Testis (tissue), 3 donors: Measurements from ENCODE around the gene PLXNA1. TPM values are rescaled to one million over a fixed set of nuclear protein-coding genes. Genes with fewer than 3 reads are reported as not detected.

ENCODE experiments used
- DNase-seq: peaks from one replicate; pipeline ENCODE4 v3.0.0-alpha.2; 2019
- H3K27ac ChIP-seq, 2 donors: fragments of 200-600 bp; sonication (generic); one replicate each; pipeline ENCODE4 v1.5.1; 2019
- H3K27me3 ChIP-seq: fragments of 200-600 bp; sonication (generic); one replicate; pipeline ENCODE4 v1.5.1; 2019
- H3K36me3 ChIP-seq: fragments of 200-600 bp; sonication (generic); one replicate; pipeline ENCODE4 v1.5.1; 2017; ENCODE audit warnings: low read depth; ENCODE audit errors: missing control alignments
- H3K4me1 ChIP-seq: fragments of 200-600 bp; sonication (generic); one replicate; pipeline ENCODE4 v1.5.1; 2019
- H3K4me3 ChIP-seq, 2 donors: fragments of 200-600 bp; sonication (generic); one replicate each; pipeline ENCODE4 v1.5.1; 2017 to 2019
- H3K9me3 ChIP-seq: fragments of 200-600 bp; sonication (generic); one replicate; pipeline ENCODE4 v1.5.1; 2017
- POLR2A ChIP-seq: fragments of 450-650 bp; IDR thresholded peaks from one replicate; pipeline ENCODE4 v1.6.1; 2017; ENCODE audit warnings: antibody characterized with exemption, mild to moderate bottlenecking, moderate library complexity
- WGBS, 2 donors: methylation state at CpG; one replicate each; pipeline ENCODE4 v1.1.5; 2018; 5-methylcytosine and 5-hydroxymethylcytosine counted together
- intact Hi-C: fragments of 100-400 bp; cut with DNase I; formaldehyde crosslinking; loops from one replicate; pipeline ENCODE4 v1.15.1; 2023; ENCODE audit warnings: low total_unique reads
- polyA plus RNA-seq: library from polyadenylated mRNA; stranded (reverse); fragments of 350-450 nt; fragmentation: Illumina TruSeq; extraction: RNeasy Lipid Tissue Mini Kit (QIAGEN cat#74804); gene quantifications from one replicate; pipeline ENCODE4 v1.2.3, GENCODE V29; 2014; ENCODE audit warnings: low read depth, low replicate concordance; ENCODE audit not compliant: insufficient read depth
- total RNA-seq, 2 donors: library from RNA; depleted of rRNA; stranded (reverse); fragments of >200 nt; gene quantifications; one replicate each; pipeline ENCODE4 v1.2.3, GENCODE V29; 2016
- TF ChIP-seq, protein P1 (sequence below), 3 experiments: fragments of 450-650 bp in 2 of 3; fragments of 200-600 bp in 1 of 3; sonication (generic) in 1 of 3; IDR thresholded peaks; one replicate each; pipeline ENCODE4 v1.5.1; 2016 to 2019; ENCODE audit warnings: antibody characterized with exemption in 3 of 3, mild to moderate bottlenecking in 2 of 3, moderate library complexity in 1 of 3

PLXNA1 gene
- total and polyA plus RNA-seq, 3 donors from 2014 or later: 29.3 to 79.7 (median 65.8) TPM

DNA sequence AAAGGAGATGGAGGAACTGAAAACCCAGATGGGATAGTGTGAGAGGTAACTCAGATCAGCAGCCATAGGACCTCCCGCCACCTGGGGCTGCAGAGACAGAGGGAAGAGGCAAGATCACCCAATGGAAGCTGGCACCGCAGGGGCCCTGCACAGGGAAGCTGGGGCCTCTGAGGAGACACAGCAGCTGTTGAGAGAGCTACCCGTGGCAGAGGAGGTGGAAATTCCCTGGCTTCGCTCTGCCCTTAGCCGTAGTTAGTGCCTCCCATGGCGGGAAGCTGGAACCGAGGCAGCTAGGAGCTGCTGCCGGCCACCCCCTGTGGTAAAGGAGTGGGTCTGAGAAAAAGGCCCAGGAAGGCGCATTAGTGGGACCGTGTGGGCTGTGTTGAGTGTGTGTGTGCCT is 18.0 kb upstream of the PLXNA1 start:
- no peak for DNase-seq
- Histone ChIP-seq H3K27me3 (no peaks in the 10 kb centered on the region), H3K4me1 (peaks cover 26% of the 10 kb centered on the region), H3K27ac (no peak overlapping the region), H3K36me3 (no peaks in the 10 kb centered on the region), H3K9me3 (no peaks in the 10 kb centered on the region), H3K4me3 (no peak overlapping the region)
- 84 to 94% methylated on average over 10 of the region's 10 CpGs for WGBS, 2 donors
- intact Hi-C loops: no loop called here
- TF ChIP-seq, protein P1, sequence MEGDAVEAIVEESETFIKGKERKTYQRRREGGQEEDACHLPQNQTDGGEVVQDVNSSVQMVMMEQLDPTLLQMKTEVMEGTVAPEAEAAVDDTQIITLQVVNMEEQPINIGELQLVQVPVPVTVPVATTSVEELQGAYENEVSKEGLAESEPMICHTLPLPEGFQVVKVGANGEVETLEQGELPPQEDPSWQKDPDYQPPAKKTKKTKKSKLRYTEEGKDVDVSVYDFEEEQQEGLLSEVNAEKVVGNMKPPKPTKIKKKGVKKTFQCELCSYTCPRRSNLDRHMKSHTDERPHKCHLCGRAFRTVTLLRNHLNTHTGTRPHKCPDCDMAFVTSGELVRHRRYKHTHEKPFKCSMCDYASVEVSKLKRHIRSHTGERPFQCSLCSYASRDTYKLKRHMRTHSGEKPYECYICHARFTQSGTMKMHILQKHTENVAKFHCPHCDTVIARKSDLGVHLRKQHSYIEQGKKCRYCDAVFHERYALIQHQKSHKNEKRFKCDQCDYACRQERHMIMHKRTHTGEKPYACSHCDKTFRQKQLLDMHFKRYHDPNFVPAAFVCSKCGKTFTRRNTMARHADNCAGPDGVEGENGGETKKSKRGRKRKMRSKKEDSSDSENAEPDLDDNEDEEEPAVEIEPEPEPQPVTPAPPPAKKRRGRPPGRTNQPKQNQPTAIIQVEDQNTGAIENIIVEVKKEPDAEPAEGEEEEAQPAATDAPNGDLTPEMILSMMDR (IDR thresholded peaks at IDR 0.05): no peak
- no peak for TF ChIP-seq POLR2A

DNA sequence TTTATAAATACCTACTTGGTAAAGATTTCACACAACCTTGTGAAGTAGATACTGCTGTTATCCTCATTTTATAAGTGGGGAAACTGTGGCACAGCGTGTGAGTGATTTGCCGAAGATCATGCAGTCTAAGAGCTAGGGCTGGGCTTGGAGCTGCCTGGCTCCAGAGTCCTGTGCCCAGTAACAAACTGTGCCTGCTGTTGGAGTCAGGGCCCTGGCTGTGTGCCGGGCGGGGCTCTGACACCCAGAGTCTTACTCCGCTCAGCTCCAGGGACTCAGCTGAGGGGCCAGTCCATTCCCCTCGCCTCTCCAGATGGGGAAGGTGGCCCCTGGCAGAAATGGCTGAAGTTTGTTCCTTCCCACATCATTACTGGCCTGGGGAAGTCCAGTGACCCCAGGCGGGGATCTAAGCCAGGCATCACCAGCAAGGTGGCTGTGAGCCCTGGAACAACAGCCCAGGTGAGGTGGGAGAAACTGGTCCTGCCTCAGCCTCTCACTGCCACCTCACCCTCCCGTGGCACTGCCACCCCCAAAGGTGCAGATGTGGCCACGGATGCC is 17.3 kb upstream of the PLXNA1 start:
- Histone ChIP-seq H3K4me1 (peaks cover 21% of the 10 kb centered on the region), H3K27me3 (no peaks in the 10 kb centered on the region), H3K9me3 (no peaks in the 10 kb centered on the region), H3K27ac (no peak overlapping the region), H3K36me3 (no peaks in the 10 kb centered on the region), H3K4me3 (no peak overlapping the region)
- no peak for DNase-seq
- 88% methylated on average over 7 to 9 of the region's 9 CpGs for WGBS, 2 donors
- TF ChIP-seq POLR2A: no peak
- TF ChIP-seq, protein P1 (IDR thresholded peaks at IDR 0.05): no peak
- intact Hi-C loops: no loop called here

DNA sequence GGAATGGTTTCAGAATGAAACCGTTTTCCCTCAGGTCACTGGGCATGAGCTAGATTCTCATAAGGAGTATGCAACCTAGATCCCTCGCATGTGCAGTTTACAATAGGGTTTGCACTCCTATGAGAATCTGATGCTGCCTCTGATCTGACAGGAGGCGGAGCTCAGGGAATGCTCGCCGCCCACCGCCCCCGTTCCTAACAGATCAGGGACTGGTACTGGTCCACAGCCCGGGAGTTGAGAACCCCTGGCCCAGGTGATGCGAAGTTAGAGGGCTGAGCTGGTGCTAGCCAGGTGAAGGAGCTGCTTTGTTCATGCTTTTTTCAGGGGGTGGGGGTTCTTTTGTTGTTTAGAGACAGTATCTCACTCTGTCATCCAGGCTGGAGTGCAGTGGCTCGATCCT is 15.5 kb upstream of the PLXNA1 start:
- intact Hi-C loops: no loop called here
- Histone ChIP-seq H3K36me3 (no peaks in the 10 kb centered on the region), H3K9me3 (no peaks in the 10 kb centered on the region), H3K4me1 (peaks cover 17% of the 10 kb centered on the region), H3K27me3 (no peaks in the 10 kb centered on the region), H3K27ac (no peak overlapping the region), H3K4me3 (no peak overlapping the region)
- no peak for DNase-seq
- TF ChIP-seq, protein P1 (IDR thresholded peaks at IDR 0.05): no peak
- TF ChIP-seq POLR2A: no peak
- 88 to 90% methylated on average over 8 to 10 of the region's 10 CpGs for WGBS, 2 donors

DNA sequence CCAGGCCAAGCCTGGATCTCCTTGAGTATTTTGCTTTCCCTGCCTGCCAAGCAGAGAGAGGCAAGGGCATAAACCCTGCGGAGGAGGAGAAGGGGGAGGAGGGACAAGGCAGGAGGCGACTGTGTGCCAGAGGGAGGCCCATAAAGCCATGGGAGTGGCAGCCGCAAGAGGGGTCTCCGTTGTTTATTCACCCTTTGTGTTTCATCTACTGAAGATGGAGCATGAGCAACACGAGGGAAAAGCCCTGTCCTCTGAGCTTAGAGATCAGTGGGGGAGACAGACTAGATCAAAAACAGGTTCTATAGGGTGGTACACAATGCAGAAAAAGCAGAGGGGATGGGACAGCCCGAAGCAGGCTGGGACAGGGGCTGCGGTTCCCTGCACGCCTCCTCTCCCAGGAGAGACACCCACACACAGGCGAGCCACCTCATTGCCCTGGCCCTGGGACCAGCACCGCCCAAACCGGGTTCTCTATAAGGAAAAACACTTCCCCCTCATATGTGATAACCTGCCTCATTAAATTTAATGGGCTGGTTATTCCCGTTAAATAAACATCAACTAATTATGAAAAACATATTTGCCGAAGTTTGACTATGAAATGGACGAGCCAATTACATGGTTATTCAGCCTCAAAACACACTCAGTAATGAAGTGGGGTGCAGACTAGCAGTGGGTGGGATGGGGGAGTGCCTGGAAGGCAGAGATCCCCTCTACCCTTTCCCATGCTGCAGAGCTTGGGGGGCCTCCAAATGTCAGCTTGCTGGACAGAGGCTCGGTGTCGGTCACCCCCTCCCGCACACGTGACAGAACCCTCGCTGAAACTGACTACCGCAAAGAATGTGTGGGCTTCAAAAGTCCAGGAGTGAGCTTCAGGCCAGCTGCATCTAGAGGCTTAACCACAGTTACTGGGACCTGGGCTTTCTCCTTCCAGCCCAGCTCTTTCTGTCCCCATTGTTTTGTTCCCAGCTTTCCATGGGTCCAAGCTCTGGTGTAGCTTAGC is 14.2 kb upstream of the PLXNA1 start:
- Histone ChIP-seq H3K4me3 (no peak overlapping the region), H3K27ac (no peak overlapping the region), H3K4me1 (peaks cover 17% of the 10 kb centered on the region), H3K36me3 (no peaks in the 10 kb centered on the region), H3K27me3 (no peaks in the 10 kb centered on the region), H3K9me3 (no peaks in the 10 kb centered on the region)
- TF ChIP-seq POLR2A: no peak
- TF ChIP-seq, protein P1 (IDR thresholded peaks at IDR 0.05): no peak
- intact Hi-C loops: no loop called here
- DNase-seq: peak; percentile 47
- 60 to 73% methylated on average over 19 to 20 of the region's 20 CpGs for WGBS, 2 donors
